ENCODE measurements around the gene GIPC3.

GIPC3 gene

DNA sequence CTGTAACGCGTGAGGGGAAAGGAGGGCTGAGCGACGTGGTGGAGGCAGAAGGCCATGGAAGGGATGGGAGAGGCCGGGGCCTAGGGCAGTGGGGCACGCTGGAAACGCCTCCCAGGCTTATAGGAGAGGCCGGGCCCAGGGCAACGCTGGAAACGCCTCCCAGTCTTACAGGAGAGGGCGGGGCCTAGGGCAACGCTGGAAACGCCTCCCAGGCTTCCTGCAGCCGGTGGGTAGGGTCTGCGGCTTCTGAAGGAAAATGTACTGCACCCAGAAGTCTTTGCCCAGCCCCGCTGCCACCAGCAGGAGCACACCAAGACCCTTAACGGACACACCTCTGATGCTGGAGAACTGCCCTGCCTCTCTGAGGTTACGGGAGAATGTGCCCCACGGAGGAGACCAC lies 32.2 kb downstream of the GIPC3 start:
- DNase-seq (ENCODE audit: low read depth): no peak
- H3K4me3 ChIP-seq (ENCODE audit: low read length): no peak overlapping the region
- H3K9ac ChIP-seq (ENCODE audit: low read length): no peak overlapping the region

DNA sequence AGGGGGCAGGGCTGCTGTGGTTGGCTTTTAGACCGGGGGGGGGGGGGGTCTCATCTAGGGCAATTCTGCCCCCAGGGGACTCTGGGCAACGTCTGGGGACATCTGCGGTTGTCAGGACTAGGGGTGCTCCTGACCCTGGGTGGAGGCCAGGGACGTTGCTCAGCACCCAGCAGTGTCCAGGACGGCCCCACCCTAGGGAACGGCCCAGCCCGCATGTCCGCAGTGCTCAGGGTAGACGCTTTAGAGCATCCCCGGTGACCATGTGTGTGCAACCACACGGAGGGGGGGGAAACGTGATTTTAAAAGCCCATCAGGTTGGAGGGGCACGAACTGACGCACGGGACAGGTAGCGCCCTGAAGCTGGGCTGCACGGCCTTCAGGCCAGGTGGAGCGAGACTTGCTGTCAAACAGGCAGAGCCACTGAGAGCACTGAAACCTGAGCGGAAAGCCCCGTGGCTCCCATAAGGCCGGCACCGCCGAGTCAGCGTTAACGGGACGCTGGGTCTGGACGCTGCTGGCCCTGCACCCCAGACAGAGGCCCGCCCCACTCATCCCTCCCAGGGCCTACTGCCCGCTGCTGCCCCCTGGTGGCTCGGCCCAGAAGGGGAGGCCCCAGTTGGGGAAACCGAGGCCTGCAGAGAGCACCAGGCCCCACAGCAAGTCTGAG lies 33.0 kb downstream of the GIPC3 start:
- peaks cover 8% of the 10 kb centered on the region for H3K36me3 ChIP-seq (ENCODE audit: control insufficient read depth, insufficient read depth, low read length, severe bottlenecking)
- peak overlapping the region; percentile 62 for H3K4me3 ChIP-seq (ENCODE audit: low read length)
- H3K27me3 ChIP-seq (replicated peaks; ENCODE audit: control insufficient read depth, insufficient read depth, low read length): no peaks in the 10 kb centered on the region
- DNase-seq (ENCODE audit: low read depth): peak; percentile 77
- no peaks in the 10 kb centered on the region for H3K9me3 ChIP-seq (ENCODE audit: control insufficient read depth, low read length)
- peak overlapping the region; percentile 78 for H3K9ac ChIP-seq (ENCODE audit: low read length)
- H3K4me1 ChIP-seq (ENCODE audit: control insufficient read depth, insufficient read depth, low read length): peaks cover 4% of the 10 kb centered on the region

More for the DNA sequence above, 32.2 kb downstream of the GIPC3 start:
- no peaks in the 10 kb centered on the region for H3K27me3 ChIP-seq (replicated peaks; ENCODE audit: control insufficient read depth, insufficient read depth, low read length)
- peaks cover 4% of the 10 kb centered on the region for H3K4me1 ChIP-seq (ENCODE audit: control insufficient read depth, insufficient read depth, low read length)
- H3K9me3 ChIP-seq (ENCODE audit: control insufficient read depth, low read length): no peaks in the 10 kb centered on the region
- peaks cover 4% of the 10 kb centered on the region for H3K36me3 ChIP-seq (ENCODE audit: control insufficient read depth, insufficient read depth, low read length, severe bottlenecking)

DNA sequence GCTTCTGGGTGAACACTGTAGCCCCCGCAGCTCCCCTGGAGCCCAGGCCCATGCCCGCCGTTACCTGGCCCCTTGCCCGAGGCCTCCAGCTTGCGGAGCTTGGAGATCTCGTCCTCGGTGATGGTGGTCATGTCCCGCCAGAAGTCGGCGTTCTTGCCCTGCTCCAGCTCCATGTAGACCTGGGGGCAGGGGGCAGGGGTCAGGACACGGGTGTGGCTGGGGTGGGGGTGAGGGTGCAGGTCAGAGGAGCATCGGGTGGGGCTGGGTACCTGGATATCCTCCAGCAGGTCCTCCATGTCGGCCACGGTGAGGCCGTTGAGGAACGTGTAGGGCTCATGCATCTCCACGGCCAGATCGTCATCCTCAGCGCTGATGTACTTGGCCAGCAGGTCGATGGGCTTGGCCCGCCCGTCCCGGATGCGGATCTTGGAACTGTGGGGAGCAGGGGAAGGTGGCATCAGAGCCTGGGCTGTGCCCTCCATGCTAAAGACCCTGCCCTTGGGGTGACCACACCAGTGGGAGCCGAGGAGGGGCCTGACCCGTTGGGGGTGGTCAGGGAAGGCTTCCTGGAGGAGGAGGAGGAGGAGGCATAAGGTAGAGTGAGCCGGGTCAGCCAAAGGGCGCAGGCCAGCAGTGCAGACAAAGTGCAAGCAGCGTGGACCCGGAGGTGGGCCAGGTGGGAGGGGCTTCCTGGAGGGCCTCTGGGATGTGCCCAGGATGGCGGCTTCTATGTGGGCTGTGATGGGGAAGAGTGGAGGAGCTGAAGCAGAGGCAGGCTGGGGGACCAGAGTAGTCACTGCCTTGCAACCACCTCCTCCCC lies 33.7 kb downstream of the GIPC3 start:
- Histone ChIP-seq H3K9me3 (ENCODE audit: control insufficient read depth, low read length) (no peaks in the 10 kb centered on the region), H3K36me3 (ENCODE audit: control insufficient read depth, insufficient read depth, low read length, severe bottlenecking) (peaks cover 11% of the 10 kb centered on the region), H3K9ac (ENCODE audit: low read length) (no peak overlapping the region), H3K4me3 (ENCODE audit: low read length) (no peak overlapping the region), H3K4me1 (ENCODE audit: control insufficient read depth, insufficient read depth, low read length) (peaks cover 4% of the 10 kb centered on the region), H3K27me3 (replicated peaks; ENCODE audit: control insufficient read depth, insufficient read depth, low read length) (no peaks in the 10 kb centered on the region)
- no peak for DNase-seq (ENCODE audit: low read depth)

DNA sequence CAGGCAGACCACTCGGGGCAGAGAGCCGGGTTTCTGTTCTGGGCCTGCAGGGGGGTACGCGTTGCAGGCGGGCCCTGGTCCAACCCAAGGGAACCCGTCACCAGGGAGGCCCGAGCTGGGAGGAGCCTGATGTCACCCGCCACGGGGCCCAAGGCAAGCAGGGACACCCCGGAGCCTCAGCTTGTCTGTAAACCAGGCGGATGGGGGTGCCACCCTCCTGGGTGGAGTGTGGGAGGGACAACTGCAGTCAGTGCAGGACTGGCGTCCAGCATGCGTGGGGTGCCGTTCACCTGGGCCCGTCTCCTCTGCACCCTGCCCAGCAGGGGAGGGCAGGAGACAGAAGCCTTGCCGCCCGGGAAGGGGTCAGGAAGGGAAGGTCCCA lies 34.3 kb downstream of the GIPC3 start:
- H3K9ac ChIP-seq (ENCODE audit: low read length): no peak overlapping the region
- peaks cover 11% of the 10 kb centered on the region for H3K36me3 ChIP-seq (ENCODE audit: control insufficient read depth, insufficient read depth, low read length, severe bottlenecking)
- DNase-seq (ENCODE audit: low read depth): no peak

DNA sequence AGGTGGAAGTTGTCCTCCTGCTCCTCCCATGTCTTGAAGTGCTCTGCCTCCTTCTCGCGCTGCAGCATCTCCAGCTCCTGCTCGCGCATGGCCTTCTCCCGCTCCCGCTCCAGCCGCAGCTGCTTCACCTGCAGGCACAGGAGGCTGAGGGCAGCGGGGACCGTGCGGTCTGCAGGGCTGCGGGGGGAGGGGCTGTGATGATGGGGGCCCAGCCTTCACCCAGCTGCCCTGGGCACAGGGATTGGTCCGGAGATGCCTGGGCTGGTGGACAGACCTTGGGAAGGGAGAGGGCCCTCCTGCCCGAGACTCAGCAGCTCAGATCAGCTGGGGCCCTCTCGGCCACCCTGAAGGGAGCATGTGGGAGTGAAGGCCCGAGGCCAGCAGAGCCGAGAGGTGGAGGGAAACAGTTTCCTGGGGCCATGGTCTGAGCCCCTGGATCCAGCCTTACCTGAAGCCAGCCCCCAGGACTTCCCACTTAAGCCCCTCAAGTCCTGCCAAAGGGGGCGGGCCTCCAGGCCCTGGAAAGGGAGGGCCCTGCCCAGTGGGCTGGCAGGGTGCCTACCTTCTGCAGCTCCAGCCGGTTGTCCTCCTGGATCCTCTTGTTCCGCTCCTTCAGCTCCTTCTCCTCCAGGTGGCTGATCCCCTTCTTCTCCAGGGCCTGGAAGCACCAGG lies 35.0 kb downstream of the GIPC3 start:
- H3K36me3 ChIP-seq (ENCODE audit: control insufficient read depth, insufficient read depth, low read length, severe bottlenecking): peaks cover 11% of the 10 kb centered on the region
- peaks cover 8% of the 10 kb centered on the region for H3K4me1 ChIP-seq (ENCODE audit: control insufficient read depth, insufficient read depth, low read length)
- no peaks in the 10 kb centered on the region for H3K27me3 ChIP-seq (replicated peaks; ENCODE audit: control insufficient read depth, insufficient read depth, low read length)
- no peaks in the 10 kb centered on the region for H3K9me3 ChIP-seq (ENCODE audit: control insufficient read depth, low read length)
- no peak overlapping the region for H3K4me3 ChIP-seq (ENCODE audit: low read length)
- H3K9ac ChIP-seq (ENCODE audit: low read length): no peak overlapping the region
- DNase-seq (ENCODE audit: low read depth): no peak

More for the DNA sequence above, 34.3 kb downstream of the GIPC3 start:
- Histone ChIP-seq H3K9me3 (ENCODE audit: control insufficient read depth, low read length) (no peaks in the 10 kb centered on the region), H3K4me1 (ENCODE audit: control insufficient read depth, insufficient read depth, low read length) (peaks cover 4% of the 10 kb centered on the region), H3K27me3 (replicated peaks; ENCODE audit: control insufficient read depth, insufficient read depth, low read length) (no peaks in the 10 kb centered on the region), H3K4me3 (ENCODE audit: low read length) (no peak overlapping the region)

DNA sequence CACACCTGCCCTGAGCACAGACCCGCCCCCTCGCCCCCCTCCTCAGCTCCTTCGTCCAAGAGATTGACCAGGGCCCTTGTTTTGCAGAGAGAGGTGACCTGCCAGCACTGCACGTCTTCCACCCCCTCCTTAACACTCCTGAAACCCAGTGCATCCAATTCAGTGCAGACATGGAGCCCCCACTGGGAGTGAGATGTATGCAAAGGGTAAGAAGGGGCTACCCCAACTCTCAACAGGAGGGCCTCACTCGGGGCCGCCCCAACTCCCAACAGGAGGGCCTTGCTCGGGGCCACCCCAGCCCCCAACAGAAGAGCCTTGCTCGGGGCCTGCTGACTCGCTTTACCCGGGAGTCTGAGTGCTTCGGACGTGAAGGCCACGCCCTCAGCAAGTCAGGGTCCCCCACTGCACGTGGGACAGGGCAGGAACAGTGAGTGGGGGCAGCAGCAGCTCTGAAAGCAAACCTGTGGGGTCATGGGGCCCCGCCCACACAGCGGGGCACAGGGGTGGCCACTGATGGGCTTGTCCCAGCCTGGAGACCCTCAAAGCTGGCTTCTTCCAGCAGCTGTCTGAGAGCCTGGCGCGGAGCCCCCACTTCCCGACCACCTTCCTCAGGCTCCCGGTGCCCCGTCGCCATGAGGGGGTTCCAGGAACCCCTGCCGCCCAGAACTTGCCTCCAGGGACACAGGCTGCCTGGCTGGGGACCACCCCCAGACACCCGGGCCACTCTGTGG lies 35.7 kb downstream of the GIPC3 start:
- Histone ChIP-seq H3K27me3 (replicated peaks; ENCODE audit: control insufficient read depth, insufficient read depth, low read length) (no peaks in the 10 kb centered on the region), H3K4me3 (ENCODE audit: low read length) (no peak overlapping the region), H3K4me1 (ENCODE audit: control insufficient read depth, insufficient read depth, low read length) (peaks cover 14% of the 10 kb centered on the region), H3K36me3 (ENCODE audit: control insufficient read depth, insufficient read depth, low read length, severe bottlenecking) (peaks cover 11% of the 10 kb centered on the region), H3K9me3 (ENCODE audit: control insufficient read depth, low read length) (no peaks in the 10 kb centered on the region), H3K9ac (ENCODE audit: low read length) (no peak overlapping the region)
- DNase-seq (ENCODE audit: low read depth): no peak

DNA sequence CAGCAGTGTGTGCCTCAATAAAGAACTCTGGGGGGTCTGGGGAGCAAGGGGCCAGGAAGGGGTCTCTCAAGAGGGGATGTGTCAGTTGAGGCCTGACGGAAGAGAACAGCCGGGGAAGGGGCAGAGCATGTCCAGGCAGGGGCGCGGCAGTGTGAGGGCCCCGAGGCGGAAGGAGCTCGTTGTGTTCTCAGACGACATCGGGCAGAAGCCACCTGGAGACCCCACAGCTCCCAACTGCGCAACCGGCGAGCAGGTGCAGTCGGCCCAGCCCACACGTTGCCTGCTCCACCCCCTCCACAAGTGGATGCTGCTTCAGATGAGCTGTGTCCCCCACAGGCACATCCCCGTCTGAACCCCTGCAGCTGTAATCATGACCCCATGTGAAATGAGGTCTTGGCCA lies 36.4 kb downstream of the GIPC3 start:
- H3K4me1 ChIP-seq (ENCODE audit: control insufficient read depth, insufficient read depth, low read length): peaks cover 14% of the 10 kb centered on the region
- no peak overlapping the region for H3K4me3 ChIP-seq (ENCODE audit: low read length)
- DNase-seq (ENCODE audit: low read depth): no peak
- no peak overlapping the region for H3K9ac ChIP-seq (ENCODE audit: low read length)
- peaks cover 11% of the 10 kb centered on the region for H3K36me3 ChIP-seq (ENCODE audit: control insufficient read depth, insufficient read depth, low read length, severe bottlenecking)
- H3K27me3 ChIP-seq (replicated peaks; ENCODE audit: control insufficient read depth, insufficient read depth, low read length): no peaks in the 10 kb centered on the region
- H3K9me3 ChIP-seq (ENCODE audit: control insufficient read depth, low read length): no peaks in the 10 kb centered on the region

DNA sequence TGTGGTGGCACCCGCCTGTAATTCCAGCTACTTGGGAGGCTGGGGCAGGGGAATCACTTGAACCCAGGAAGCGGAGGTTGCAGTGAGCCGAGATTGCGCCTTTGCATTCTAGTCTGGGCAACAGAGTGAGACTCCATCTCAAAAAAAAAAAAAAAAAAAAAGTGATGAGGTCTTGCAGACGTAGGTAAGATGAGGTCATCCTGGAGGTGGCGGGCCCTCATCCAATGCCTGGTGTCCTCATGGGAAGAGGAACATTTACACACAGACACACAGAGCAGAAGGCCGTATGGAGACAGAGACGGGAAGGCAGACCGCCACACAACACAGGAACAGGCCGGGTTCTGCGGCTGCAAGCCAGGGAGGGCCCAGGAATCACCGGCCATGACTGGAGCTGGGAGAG lies 36.9 kb downstream of the GIPC3 start:
- Histone ChIP-seq H3K4me1 (ENCODE audit: control insufficient read depth, insufficient read depth, low read length) (peaks cover 15% of the 10 kb centered on the region), H3K27me3 (replicated peaks; ENCODE audit: control insufficient read depth, insufficient read depth, low read length) (no peaks in the 10 kb centered on the region), H3K9ac (ENCODE audit: low read length) (no peak overlapping the region), H3K36me3 (ENCODE audit: control insufficient read depth, insufficient read depth, low read length, severe bottlenecking) (peaks cover 11% of the 10 kb centered on the region), H3K4me3 (ENCODE audit: low read length) (no peak overlapping the region), H3K9me3 (ENCODE audit: control insufficient read depth, low read length) (no peaks in the 10 kb centered on the region)
- DNase-seq (ENCODE audit: low read depth): no peak

DNA sequence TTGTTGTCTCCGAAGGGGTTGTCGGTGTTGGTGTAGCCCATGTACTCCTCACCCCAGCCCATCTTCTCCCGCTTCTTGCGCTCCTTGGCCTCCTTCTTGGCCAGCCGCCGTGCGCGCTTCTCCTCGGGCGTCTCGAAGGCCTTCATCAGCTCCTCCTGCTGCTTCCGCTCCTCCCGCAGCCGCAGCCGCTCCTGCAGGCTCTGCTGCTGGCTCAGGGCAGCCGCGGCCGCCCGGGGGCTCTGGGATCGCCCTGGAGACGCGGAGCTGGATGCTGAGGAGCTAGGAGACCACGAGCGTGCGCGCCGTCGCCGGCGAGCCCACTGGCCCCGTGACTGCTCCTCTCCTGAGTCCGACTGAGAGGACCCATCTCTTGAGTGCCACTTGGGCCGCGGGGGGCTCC lies 38.4 kb downstream of the GIPC3 start:
- DNase-seq (ENCODE audit: low read depth): no peak
- Histone ChIP-seq H3K4me1 (ENCODE audit: control insufficient read depth, insufficient read depth, low read length) (peaks cover 13% of the 10 kb centered on the region), H3K4me3 (ENCODE audit: low read length) (no peak overlapping the region), H3K9me3 (ENCODE audit: control insufficient read depth, low read length) (no peaks in the 10 kb centered on the region), H3K9ac (ENCODE audit: low read length) (no peak overlapping the region), H3K36me3 (ENCODE audit: control insufficient read depth, insufficient read depth, low read length, severe bottlenecking) (peaks cover 11% of the 10 kb centered on the region), H3K27me3 (replicated peaks; ENCODE audit: control insufficient read depth, insufficient read depth, low read length) (no peaks in the 10 kb centered on the region)

DNA sequence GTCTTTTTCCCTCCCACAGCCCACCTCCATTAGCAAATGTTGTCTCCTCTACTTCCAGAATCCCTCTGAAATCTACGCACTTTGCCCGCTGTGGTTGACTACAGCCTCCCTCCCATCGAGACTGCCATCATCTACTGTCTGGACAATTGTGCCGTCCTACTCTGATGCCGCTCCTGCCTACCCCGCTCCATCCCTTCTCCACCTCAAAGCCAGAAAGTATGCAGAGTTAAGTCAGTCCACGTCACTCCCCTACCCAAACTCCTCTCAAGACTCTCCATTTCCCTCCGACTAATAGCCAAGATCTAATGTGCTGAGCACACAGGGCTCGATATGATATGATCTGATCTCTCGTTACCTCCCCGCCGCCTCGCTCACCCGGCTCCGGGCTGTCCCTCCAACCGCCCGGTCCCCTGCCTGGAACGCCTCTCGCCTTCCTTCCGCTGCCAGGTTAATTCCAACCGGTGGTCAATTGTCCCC lies 40.8 kb downstream of the GIPC3 start:
- Histone ChIP-seq H3K36me3 (ENCODE audit: control insufficient read depth, insufficient read depth, low read length, severe bottlenecking) (peaks cover 11% of the 10 kb centered on the region), H3K4me1 (ENCODE audit: control insufficient read depth, insufficient read depth, low read length) (peaks cover 13% of the 10 kb centered on the region), H3K9me3 (ENCODE audit: control insufficient read depth, low read length) (no peaks in the 10 kb centered on the region), H3K4me3 (ENCODE audit: low read length) (peak overlapping the region; percentile 91), H3K27me3 (replicated peaks; ENCODE audit: control insufficient read depth, insufficient read depth, low read length) (no peaks in the 10 kb centered on the region), H3K9ac (ENCODE audit: low read length) (peak overlapping the region; percentile 91)
- DNase-seq (ENCODE audit: low read depth): peak; percentile 56

Data from adipocyte (in vitro differentiated cells).